ENCODE data around the gene HS3ST5.

DNA sequence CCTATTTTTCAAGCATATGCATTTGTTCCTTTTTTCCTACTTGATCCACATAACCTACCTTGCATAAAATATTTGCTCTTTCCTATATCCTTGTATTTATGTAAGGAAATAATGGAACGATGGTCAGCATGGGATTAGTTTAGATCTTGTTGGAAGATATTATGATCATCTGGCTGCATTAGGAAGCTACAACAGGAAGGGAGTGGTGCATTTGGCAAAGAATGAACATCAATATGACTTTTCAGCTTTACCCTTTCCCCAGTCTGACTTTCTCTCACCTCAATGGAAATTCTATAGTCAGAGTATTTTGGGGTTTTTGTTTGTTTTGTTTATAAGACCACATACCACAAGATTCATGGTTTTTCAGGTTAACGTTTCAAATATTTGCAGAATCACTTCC, 66.0 kb downstream of the HS3ST5 start:
- TF ChIP-seq CTCF (IDR thresholded peaks at IDR 0.05) (no peak), POLR2A (IDR thresholded peaks at IDR 0.05) (no peak)

Measured in thyroid gland (tissue), 4 donors.